B cell (primary cell): ENCODE measurements around the gene ERBB4.

ENCODE experiments used
- EZH2 ChIP-seq: IDR thresholded peaks from 2 replicates; pipeline ENCODE4 v1.6.1; 2012; ENCODE audit warnings: borderline replicate concordance, low read depth, mild to moderate bottlenecking, moderate library complexity, low read length; ENCODE audit not compliant: insufficient read depth, poor library complexity, severe bottlenecking
- TF ChIP-seq, protein P1 (sequence below): fragments of 200-600 bp; IDR thresholded peaks from one replicate; pipeline ENCODE4 v1.8.0; 2022; ENCODE audit warnings: antibody characterized with exemption, mild to moderate bottlenecking

DNA sequence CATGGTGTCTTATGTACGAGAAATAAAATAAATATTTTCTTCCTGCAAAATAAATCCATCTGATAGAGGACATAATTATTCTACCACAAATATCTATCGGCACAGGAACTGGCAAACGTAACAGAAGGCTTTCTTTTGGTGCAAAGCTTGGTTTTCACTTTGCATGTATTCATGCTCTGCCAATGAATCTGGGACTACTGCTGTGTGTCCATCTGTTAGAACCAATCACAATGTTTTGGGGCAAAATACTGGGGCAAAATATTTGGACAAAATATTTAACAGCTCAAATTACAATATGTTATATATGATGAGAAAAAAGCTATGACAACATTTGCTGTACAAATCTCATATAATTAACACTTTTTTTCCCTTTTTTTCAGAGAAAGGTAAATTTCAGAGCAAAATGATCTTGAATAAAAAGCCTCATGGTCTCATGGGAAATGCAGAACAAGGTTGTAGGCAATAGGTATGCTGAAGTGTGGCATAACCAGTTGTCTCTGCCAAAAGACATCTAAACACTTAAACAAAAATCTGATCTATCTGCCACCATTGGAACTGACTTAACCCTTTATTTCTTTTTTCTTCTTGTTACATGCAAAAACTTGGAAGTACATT, 1059.0 kb downstream of the ERBB4 start:
- TF ChIP-seq, protein P1, sequence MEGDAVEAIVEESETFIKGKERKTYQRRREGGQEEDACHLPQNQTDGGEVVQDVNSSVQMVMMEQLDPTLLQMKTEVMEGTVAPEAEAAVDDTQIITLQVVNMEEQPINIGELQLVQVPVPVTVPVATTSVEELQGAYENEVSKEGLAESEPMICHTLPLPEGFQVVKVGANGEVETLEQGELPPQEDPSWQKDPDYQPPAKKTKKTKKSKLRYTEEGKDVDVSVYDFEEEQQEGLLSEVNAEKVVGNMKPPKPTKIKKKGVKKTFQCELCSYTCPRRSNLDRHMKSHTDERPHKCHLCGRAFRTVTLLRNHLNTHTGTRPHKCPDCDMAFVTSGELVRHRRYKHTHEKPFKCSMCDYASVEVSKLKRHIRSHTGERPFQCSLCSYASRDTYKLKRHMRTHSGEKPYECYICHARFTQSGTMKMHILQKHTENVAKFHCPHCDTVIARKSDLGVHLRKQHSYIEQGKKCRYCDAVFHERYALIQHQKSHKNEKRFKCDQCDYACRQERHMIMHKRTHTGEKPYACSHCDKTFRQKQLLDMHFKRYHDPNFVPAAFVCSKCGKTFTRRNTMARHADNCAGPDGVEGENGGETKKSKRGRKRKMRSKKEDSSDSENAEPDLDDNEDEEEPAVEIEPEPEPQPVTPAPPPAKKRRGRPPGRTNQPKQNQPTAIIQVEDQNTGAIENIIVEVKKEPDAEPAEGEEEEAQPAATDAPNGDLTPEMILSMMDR: no peak
- no peak for TF ChIP-seq EZH2
